ENCODE data around the gene CLPSL1. TPM values are rescaled to one million over a fixed set of nuclear protein-coding genes. Genes with fewer than 3 reads are reported as not detected.

CLPSL1 gene
- total and polyA plus RNA-seq, 4 donors: not detected

- no peaks in the 10 kb centered on the region for H3K4me1 ChIP-seq (ENCODE audit: control insufficient read depth in 5 of 5, insufficient read depth in 5 of 5, low read length in 5 of 5)
- peaks cover 0 to 15% (median 14%) of the 10 kb centered on the region in 3 donors for H3K27me3 ChIP-seq (ENCODE audit: control insufficient read depth in 3 of 3, insufficient read depth in 3 of 3, low read length in 2 of 3)
These were observed 6.7 kb downstream of the CLPSL1 start for GRCh38 chr6:35787266-35788218.

GRCh38 chr6:35788423-35788982 lies 7.7 kb downstream of the CLPSL1 start:
- 64 to 70% methylated on average over 4 of the region's 4 CpGs for WGBS, 2 donors
- Histone ChIP-seq H3K9ac (ENCODE audit: insufficient read depth in 1 of 2, low read length in 2 of 2) (no peak overlapping the region), H3K9me3 (ENCODE audit: control insufficient read depth in 4 of 4, insufficient read depth in 3 of 4, low read length in 3 of 4) (peaks cover 0 to 3% (median 0%) of the 10 kb centered on the region in 4 donors), H3K4me3 (no peak overlapping the region), H3K27me3 (ENCODE audit: control insufficient read depth in 3 of 3, insufficient read depth in 3 of 3, low read length in 2 of 3) (peaks cover 0 to 15% (median 14%) of the 10 kb centered on the region in 3 donors), H3K4me1 (ENCODE audit: control insufficient read depth in 5 of 5, insufficient read depth in 5 of 5, low read length in 5 of 5) (no peaks in the 10 kb centered on the region), H3K36me3 (ENCODE audit: control insufficient read depth in 4 of 4, insufficient read depth in 4 of 4, low read length in 4 of 4) (no peaks in the 10 kb centered on the region), H3K27ac (ENCODE audit: low read depth in 1 of 2, low read length in 1 of 2) (no peak overlapping the region)
- no peak for TF ChIP-seq CTCF (IDR thresholded peaks at IDR 0.05; ENCODE audit: control extremely low read depth, extremely low read depth)
- DNase-seq: no peak
- ATAC-seq (ENCODE audit: insufficient read depth, low FRiP score): no peak

More at GRCh38 chr6:35787266-35788218, 6.7 kb downstream of the CLPSL1 start:
- 79 to 91% methylated on average over 13 of the region's 13 CpGs for WGBS, 2 donors
- TF ChIP-seq CTCF (IDR thresholded peaks at IDR 0.05; ENCODE audit: control extremely low read depth, extremely low read depth): no peak
- Histone ChIP-seq H3K9me3 (ENCODE audit: control insufficient read depth in 4 of 4, insufficient read depth in 3 of 4, low read length in 3 of 4) (peaks cover 0 to 3% (median 0%) of the 10 kb centered on the region in 4 donors), H3K27ac (ENCODE audit: low read depth in 1 of 2, low read length in 1 of 2) (no peak overlapping the region), H3K9ac (ENCODE audit: insufficient read depth in 1 of 2, low read length in 2 of 2) (no peak overlapping the region), H3K4me3 (no peak overlapping the region), H3K36me3 (ENCODE audit: control insufficient read depth in 4 of 4, insufficient read depth in 4 of 4, low read length in 4 of 4) (no peaks in the 10 kb centered on the region)
- ATAC-seq (ENCODE audit: insufficient read depth, low FRiP score) (no peak), DNase-seq (no peak)

GRCh38 chr6:35790683-35791082 lies 9.9 kb downstream of the CLPSL1 start:
- 80 to 90% methylated on average over 5 of the region's 5 CpGs for WGBS, 2 donors

More at GRCh38 chr6:35790683-35791082, 9.9 kb downstream of the CLPSL1 start:
- DNase-seq (no peak), ATAC-seq (ENCODE audit: insufficient read depth, low FRiP score) (no peak)
- Histone ChIP-seq H3K36me3 (ENCODE audit: control insufficient read depth in 4 of 4, insufficient read depth in 4 of 4, low read length in 4 of 4) (no peaks in the 10 kb centered on the region), H3K27me3 (ENCODE audit: control insufficient read depth in 3 of 3, insufficient read depth in 3 of 3, low read length in 2 of 3) (peaks cover 0 to 15% (median 14%) of the 10 kb centered on the region in 3 donors), H3K4me1 (ENCODE audit: control insufficient read depth in 5 of 5, insufficient read depth in 5 of 5, low read length in 5 of 5) (no peaks in the 10 kb centered on the region), H3K4me3 (no peak overlapping the region), H3K9me3 (ENCODE audit: control insufficient read depth in 4 of 4, insufficient read depth in 3 of 4, low read length in 3 of 4) (peaks cover 0 to 2% (median 0%) of the 10 kb centered on the region in 4 donors), H3K27ac (ENCODE audit: low read depth in 1 of 2, low read length in 1 of 2) (no peak overlapping the region), H3K9ac (ENCODE audit: insufficient read depth in 1 of 2, low read length in 2 of 2) (no peak overlapping the region)
- TF ChIP-seq CTCF (IDR thresholded peaks at IDR 0.05; ENCODE audit: control extremely low read depth, extremely low read depth): no peak
